ENCODE results near the gene SYPL2.

- TF ChIP-seq CTCF (IDR thresholded peaks at IDR 0.05) (no peak), POLR2A (IDR thresholded peaks at IDR 0.05) (no peak)
Observed at GRCh38 chr1:109474697-109475096, 8.4 kb downstream of the SYPL2 start.

Data from uterus (tissue), 2 donors.